Measurements from ENCODE around the gene OGG1.
"Not testable (repeated sequence)": the region's sequence is repeated elsewhere in the genome, so short reads cannot be mapped to it uniquely, and the experiment has no call there.

Gene OGG1

GRCh38 chr3:9768141-9768775 lies 18.5 kb downstream of the OGG1 start:
- no peaks in the 10 kb centered on the region for H3K27me3 ChIP-seq (replicated peaks; ENCODE audit: control insufficient read depth, insufficient read depth, low read length)
- H3K9ac ChIP-seq (ENCODE audit: low read length): peak overlapping the region; percentile 93
- peak overlapping the region; percentile 91 for H3K4me3 ChIP-seq (ENCODE audit: low read length)
- H3K36me3 ChIP-seq (ENCODE audit: control insufficient read depth, insufficient read depth, low read length, severe bottlenecking): peaks cover 18% of the 10 kb centered on the region
- no peak for DNase-seq (ENCODE audit: low read depth)
- no peaks in the 10 kb centered on the region for H3K9me3 ChIP-seq (ENCODE audit: control insufficient read depth, low read length)
- peaks cover 39% of the 10 kb centered on the region for H3K4me1 ChIP-seq (ENCODE audit: control insufficient read depth, insufficient read depth, low read length)

GRCh38 chr3:9769012-9769411 lies 19.3 kb downstream of the OGG1 start:
- no peak for DNase-seq (ENCODE audit: low read depth)
- Histone ChIP-seq H3K27me3 (replicated peaks; ENCODE audit: control insufficient read depth, insufficient read depth, low read length) (no peaks in the 10 kb centered on the region), H3K36me3 (ENCODE audit: control insufficient read depth, insufficient read depth, low read length, severe bottlenecking) (peaks cover 18% of the 10 kb centered on the region), H3K4me1 (ENCODE audit: control insufficient read depth, insufficient read depth, low read length) (peaks cover 39% of the 10 kb centered on the region), H3K9ac (ENCODE audit: low read length) (peak overlapping the region; percentile 93), H3K9me3 (ENCODE audit: control insufficient read depth, low read length) (no peaks in the 10 kb centered on the region), H3K4me3 (ENCODE audit: low read length) (peak overlapping the region; percentile 91)

GRCh38 chr3:9769426-9770275 lies 19.9 kb downstream of the OGG1 start, which contains the start of gene CAMK1:
TSS of gene CAMK1 (minus strand) at chr3:9769947. CDS start at chr3:9767749, 2,198 bp downstream.
- Histone ChIP-seq H3K4me3 (ENCODE audit: low read length) (peak within 1 kb of the TSS; percentile 91), H3K9me3 (ENCODE audit: control insufficient read depth, low read length) (no peaks in the 10 kb centered on the region)
- peak; percentile 94 for DNase-seq (ENCODE audit: low read depth)

GRCh38 chr3:9770276-9770812 lies 20.6 kb downstream of the OGG1 start:
- Histone ChIP-seq H3K9me3 (ENCODE audit: control insufficient read depth, low read length) (no peaks in the 10 kb centered on the region), H3K36me3 (ENCODE audit: control insufficient read depth, insufficient read depth, low read length, severe bottlenecking) (peaks cover 12% of the 10 kb centered on the region), H3K27me3 (replicated peaks; ENCODE audit: control insufficient read depth, insufficient read depth, low read length) (no peaks in the 10 kb centered on the region), H3K9ac (ENCODE audit: low read length) (peak overlapping the region; percentile 93), H3K4me1 (ENCODE audit: control insufficient read depth, insufficient read depth, low read length) (peaks cover 39% of the 10 kb centered on the region), H3K4me3 (ENCODE audit: low read length) (peak overlapping the region; percentile 91)
- peak; percentile 39 for DNase-seq (ENCODE audit: low read depth)

More at GRCh38 chr3:9769426-9770275, 19.9 kb downstream of the OGG1 start, which contains the start of gene CAMK1:
- Histone ChIP-seq H3K9ac (ENCODE audit: low read length) (peak within 1 kb of the TSS; percentile 93), H3K4me1 (ENCODE audit: control insufficient read depth, insufficient read depth, low read length) (peaks cover 39% of the 10 kb centered on the region), H3K27me3 (replicated peaks; ENCODE audit: control insufficient read depth, insufficient read depth, low read length) (no peaks in the 10 kb centered on the region), H3K36me3 (ENCODE audit: control insufficient read depth, insufficient read depth, low read length, severe bottlenecking) (peaks cover 16% of the 10 kb centered on the region)

- Histone ChIP-seq H3K4me1 (ENCODE audit: control insufficient read depth, insufficient read depth, low read length) (peaks cover 39% of the 10 kb centered on the region), H3K4me3 (ENCODE audit: low read length) (peak overlapping the region; percentile 91), H3K9ac (ENCODE audit: low read length) (peak overlapping the region; percentile 93)
- H3K9me3 ChIP-seq (ENCODE audit: control insufficient read depth, low read length); DNase-seq (ENCODE audit: low read depth); H3K36me3 ChIP-seq (ENCODE audit: control insufficient read depth, insufficient read depth, low read length, severe bottlenecking); H3K27me3 ChIP-seq (replicated peaks; ENCODE audit: control insufficient read depth, insufficient read depth, low read length): not testable (repeated sequence)
These were observed 21.3 kb downstream of the OGG1 start for GRCh38 chr3:9771007-9771406.

- Histone ChIP-seq H3K9ac (ENCODE audit: low read length) (no peak overlapping the region), H3K4me3 (ENCODE audit: low read length) (no peak overlapping the region), H3K4me1 (ENCODE audit: control insufficient read depth, insufficient read depth, low read length) (peaks cover 26% of the 10 kb centered on the region), H3K9me3 (ENCODE audit: control insufficient read depth, low read length) (no peaks in the 10 kb centered on the region), H3K27me3 (replicated peaks; ENCODE audit: control insufficient read depth, insufficient read depth, low read length) (no peaks in the 10 kb centered on the region), H3K36me3 (ENCODE audit: control insufficient read depth, insufficient read depth, low read length, severe bottlenecking) (peaks cover 7% of the 10 kb centered on the region)
- no peak for DNase-seq (ENCODE audit: low read depth)
These were observed 27.3 kb downstream of the OGG1 start for GRCh38 chr3:9776896-9777693.

- peaks cover 20% of the 10 kb centered on the region for H3K4me1 ChIP-seq (ENCODE audit: control insufficient read depth, insufficient read depth, low read length)
- no peaks in the 10 kb centered on the region for H3K9me3 ChIP-seq (ENCODE audit: control insufficient read depth, low read length)
- no peaks in the 10 kb centered on the region for H3K27me3 ChIP-seq (replicated peaks; ENCODE audit: control insufficient read depth, insufficient read depth, low read length)
- no peak for DNase-seq (ENCODE audit: low read depth)
- H3K4me3 ChIP-seq (ENCODE audit: low read length): no peak overlapping the region
- peaks cover 12% of the 10 kb centered on the region for H3K36me3 ChIP-seq (ENCODE audit: control insufficient read depth, insufficient read depth, low read length, severe bottlenecking)
- no peak overlapping the region for H3K9ac ChIP-seq (ENCODE audit: low read length)
These were observed 27.9 kb downstream of the OGG1 start for GRCh38 chr3:9777694-9778021.

GRCh38 chr3:9778143-9779074 lies 28.7 kb downstream of the OGG1 start:
- Histone ChIP-seq H3K4me1 (ENCODE audit: control insufficient read depth, insufficient read depth, low read length) (peaks cover 20% of the 10 kb centered on the region), H3K27me3 (replicated peaks; ENCODE audit: control insufficient read depth, insufficient read depth, low read length) (no peaks in the 10 kb centered on the region), H3K9me3 (ENCODE audit: control insufficient read depth, low read length) (no peaks in the 10 kb centered on the region), H3K9ac (ENCODE audit: low read length) (no peak overlapping the region), H3K4me3 (ENCODE audit: low read length) (no peak overlapping the region), H3K36me3 (ENCODE audit: control insufficient read depth, insufficient read depth, low read length, severe bottlenecking) (peaks cover 18% of the 10 kb centered on the region)
- DNase-seq (ENCODE audit: low read depth): peak; percentile 63

- Histone ChIP-seq H3K9me3 (ENCODE audit: control insufficient read depth, low read length) (no peaks in the 10 kb centered on the region), H3K36me3 (ENCODE audit: control insufficient read depth, insufficient read depth, low read length, severe bottlenecking) (peaks cover 23% of the 10 kb centered on the region), H3K4me1 (ENCODE audit: control insufficient read depth, insufficient read depth, low read length) (peaks cover 20% of the 10 kb centered on the region), H3K27me3 (replicated peaks; ENCODE audit: control insufficient read depth, insufficient read depth, low read length) (no peaks in the 10 kb centered on the region), H3K4me3 (ENCODE audit: low read length) (no peak overlapping the region), H3K9ac (ENCODE audit: low read length) (no peak overlapping the region)
- DNase-seq (ENCODE audit: low read depth): no peak
These were observed 29.4 kb downstream of the OGG1 start for GRCh38 chr3:9779075-9779593.

All from adipocyte (in vitro differentiated cells).